HG03460 (cell line): ENCODE data around the gene CNGB1.
"Not testable (repeated sequence)": the region's sequence is repeated elsewhere in the genome, so short reads cannot be mapped to it uniquely, and the experiment has no call there.

Experiments
- ATAC-seq: cut with Tn5 transposase; IDR thresholded peaks from one replicate; pipeline ENCODE4 v1.9.1; 2021; ENCODE audit not compliant: unreplicated experiment

Gene CNGB1

DNA sequence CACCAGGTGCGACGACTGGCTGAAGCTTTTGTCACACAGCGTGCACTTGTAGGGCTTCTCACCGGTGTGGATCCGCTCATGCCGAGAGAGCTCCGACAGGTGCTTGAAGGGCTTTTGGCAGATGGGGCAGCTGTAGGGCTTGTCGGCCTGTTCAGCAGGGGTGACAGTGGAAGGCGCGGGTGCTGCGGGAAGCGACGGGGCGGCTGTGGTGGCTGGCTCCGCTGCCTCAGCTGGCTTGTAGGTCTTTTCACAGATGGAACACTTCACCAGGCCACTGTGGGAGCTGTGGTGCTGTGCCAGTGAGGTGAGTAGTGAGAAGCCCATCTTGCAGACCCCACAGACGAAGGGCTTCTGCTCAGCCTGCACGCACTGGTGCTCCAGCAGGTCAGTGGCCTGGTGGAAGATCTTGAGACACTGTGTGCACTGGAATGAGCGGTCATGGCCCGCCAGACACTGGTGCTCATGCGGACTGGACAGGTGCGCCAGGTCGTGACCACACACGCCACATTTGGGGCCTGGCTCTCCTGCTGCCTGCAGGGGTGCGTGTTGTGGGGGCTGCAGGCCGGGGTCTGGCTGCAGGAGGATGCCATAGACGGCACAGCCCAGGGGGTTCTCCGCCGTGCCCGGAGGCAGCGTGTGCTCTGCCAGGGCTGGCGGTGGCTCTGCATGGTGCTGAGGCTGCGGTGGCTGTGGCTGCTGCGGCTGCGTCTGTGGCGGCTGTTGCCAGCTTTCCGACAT lies 26.8 kb upstream of the CNGB1 start:
- no peak for ATAC-seq

DNA sequence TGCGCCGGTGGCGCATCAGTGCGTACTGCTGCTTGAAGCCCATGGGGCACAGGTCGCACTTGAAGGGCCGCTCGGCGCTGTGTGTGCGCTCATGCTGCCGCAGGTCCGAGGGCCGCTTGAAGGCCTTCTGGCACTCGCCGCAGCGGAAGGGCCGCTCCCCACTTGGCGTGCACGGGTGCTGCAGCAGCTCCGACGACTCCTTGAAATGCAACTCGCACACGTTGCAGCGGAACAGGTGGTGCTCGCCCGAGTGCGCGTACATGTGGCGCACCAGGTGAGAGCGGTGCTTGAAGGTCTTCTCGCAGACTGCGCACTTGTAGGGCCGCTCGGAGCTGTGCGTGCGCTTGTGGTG lies 26.2 kb upstream of the CNGB1 start:
- no peak for ATAC-seq

DNA sequence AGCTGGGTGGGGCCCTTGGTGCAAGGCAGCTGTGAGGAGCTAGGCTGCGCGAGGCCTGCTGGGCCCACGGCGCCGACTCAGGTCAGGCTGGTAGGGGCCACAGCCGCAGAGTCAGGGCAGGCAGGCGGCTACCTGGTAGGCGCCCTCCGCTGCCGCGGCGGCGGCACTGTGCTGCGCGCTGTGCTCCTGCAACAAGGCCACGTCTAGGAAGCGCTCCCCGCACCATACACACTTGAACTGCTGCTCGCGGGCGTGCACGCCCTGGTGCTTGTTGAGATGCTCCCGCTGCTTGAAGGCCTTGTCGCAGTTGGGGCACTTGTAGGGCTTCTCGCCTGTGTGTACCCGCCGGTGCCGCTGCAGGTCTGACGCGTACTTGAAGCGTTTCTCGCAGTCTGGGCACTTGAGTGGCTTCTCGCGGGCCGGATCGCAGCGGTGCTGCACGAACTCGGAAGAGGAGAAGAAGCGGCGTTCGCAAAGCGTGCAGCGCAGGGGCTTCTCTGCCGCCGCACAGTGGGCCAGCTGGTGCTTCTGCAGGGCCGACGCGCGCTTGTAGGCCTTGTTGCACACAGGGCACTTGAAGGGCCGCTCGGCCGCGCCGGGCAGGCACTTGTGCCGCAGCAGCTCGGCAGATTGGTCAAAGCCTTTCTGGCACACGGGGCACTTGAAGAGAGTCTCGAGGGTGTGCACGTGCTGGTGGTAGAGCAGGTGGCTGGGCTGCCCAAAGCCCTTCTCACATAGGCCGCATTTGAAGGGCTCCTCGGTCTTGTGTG lies 25.7 kb upstream of the CNGB1 start:
- ATAC-seq: no peak

DNA sequence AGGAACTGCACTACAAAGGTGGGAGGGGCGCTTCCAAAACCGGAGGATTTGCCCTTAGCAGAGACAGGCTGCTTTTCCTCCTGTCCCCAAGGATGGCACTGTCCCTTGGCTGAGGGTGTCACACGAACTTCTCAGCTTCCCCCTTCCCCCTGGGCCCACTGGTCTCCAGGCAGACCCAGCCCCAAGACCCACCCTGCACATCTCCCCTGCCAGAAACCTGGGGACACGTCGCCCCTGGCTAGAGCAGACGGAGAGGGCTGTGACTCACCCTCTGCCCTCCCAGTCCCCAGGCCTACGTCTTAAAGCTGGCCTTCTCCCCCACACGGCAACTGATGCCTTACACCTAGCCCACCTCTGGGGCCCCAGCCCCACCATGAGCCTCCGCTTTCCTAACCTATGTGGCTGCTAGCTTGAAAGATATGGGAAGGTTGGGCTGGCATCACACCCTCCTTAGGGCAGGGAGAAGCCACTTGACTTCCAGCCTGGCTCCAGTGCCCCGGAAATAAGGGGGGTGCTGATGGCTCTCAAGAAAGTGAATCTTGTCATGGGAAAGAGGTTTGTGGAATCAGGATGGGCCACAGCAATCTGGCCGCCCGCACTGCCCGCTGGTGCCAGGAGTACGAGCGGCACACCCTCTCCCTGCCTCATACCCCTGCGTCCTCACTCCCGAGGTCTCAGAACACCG lies 24.9 kb upstream of the CNGB1 start:
- no peak for ATAC-seq

DNA sequence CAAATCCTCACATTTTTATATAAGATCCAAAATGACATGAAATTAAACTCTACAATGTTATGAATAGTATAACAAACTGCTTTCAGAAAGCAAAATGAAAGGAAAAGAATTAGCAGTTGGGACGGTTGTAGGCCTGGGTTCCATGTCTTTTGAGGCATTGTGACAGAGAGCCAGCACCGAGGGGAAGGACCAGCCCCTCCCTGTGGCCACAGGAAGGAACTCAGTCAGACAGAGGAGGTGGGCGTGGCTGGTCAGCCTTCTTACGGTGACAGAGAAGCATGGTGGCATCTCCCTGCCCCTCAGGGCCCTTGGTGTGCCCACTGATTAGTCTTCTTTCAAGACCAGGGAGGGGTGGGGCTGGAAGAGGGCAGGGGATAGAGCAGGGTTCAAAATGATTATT lies 23.9 kb upstream of the CNGB1 start:
- no peak for ATAC-seq

DNA sequence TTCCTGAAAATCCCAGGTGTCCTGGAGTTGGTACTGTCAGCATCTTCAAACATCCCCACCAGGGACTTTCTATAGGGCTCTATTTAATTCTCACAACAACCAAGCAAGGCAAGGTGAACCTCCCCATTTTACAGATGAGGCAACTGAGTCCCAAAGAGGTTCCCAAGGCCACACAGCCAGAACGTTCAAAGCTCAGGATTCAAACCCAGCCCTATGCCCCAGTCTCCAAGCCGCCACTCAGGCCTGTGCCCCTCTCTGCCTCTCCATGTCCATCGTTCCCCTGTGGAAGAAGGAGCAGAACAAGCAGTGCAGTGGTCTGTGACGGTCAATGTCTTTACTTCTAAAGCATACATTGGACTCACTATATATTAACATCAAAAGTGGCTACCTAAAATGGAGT lies 23.4 kb upstream of the CNGB1 start:
- no peak for ATAC-seq

DNA sequence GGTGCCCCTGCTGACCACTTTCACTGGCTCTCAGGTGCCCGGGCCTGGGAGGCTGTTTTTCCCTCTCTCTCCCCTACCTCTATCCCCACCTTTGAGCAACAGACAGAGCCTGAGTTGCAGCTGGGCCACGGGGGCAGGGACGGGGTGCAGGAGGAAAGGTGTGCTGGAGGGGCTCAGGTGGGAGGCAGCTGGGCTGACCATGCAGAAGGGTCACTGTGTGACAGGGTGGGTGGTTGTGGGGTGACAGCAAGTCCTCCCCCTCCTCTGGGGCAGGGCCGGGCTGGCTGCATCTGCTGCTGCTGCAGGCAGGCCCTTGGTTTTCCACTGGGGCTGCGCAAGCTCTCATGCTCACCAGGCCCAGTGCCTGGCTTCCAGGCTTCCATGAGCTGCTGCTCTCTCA lies 23.0 kb upstream of the CNGB1 start:
- no peak for ATAC-seq

DNA sequence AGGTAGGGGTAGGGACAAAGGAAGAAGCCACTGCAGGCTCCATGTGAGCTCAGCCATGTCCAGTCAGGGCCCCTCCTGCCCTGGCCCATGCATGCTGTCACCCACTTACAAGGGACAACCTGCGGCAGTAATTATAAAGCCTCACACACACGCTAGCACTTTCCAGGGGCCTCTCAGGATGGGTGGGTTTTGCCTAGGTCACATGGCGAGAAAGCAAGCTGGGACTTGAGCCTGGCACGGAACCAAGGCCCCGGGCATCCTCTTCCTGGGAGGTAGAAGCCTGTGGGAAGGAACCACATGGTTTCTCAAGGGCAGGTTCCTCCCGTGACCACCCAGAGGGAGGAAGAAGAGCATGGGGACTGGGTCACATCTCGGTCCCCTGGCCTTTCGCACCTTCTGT lies 22.5 kb upstream of the CNGB1 start:
- ATAC-seq: no peak

DNA sequence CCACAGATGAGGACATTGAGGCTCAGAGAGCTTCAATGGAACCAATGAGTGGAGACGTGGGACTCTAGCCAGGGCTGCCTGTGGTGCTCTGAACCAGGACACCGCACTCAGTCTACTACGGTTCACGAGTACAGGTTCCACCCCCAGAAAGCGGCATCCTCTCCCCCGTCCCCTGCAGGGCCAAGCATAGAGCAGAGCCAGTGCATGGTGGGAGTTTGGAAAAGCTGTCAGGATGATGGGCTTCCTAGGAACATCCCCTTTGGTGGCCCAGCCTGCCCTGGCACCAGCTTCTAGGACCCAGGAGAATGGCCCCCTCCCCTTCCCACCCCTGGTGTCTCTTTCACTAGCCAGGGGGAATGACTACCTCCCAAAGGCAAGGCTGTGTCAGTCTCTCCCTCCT lies 21.2 kb upstream of the CNGB1 start:
- ATAC-seq: no peak

DNA sequence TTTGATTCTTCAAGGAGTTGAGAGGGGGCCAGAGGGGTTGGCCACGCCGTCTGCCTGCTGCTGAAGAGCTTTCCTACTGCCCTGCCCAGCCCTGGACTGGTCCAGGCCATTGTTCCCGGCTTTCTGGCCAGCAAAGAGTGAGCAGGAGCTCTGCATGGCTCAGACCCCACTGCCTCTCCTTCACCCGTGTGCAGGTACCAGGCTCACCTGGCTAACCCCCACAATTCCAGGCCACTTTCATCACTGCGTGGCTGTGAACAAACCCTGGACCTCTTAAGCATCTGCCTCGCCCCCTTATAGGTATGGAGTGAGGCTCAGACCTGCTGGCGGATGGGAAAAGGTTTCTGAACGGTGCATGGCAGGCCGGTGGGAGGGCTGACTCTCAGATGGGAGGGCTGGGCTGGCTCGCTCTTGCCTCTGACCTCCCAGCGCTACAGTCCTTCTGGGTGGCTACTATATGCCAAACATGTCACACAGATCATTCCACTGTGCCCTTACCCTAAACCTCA lies 20.7 kb upstream of the CNGB1 start:
- ATAC-seq: no peak

DNA sequence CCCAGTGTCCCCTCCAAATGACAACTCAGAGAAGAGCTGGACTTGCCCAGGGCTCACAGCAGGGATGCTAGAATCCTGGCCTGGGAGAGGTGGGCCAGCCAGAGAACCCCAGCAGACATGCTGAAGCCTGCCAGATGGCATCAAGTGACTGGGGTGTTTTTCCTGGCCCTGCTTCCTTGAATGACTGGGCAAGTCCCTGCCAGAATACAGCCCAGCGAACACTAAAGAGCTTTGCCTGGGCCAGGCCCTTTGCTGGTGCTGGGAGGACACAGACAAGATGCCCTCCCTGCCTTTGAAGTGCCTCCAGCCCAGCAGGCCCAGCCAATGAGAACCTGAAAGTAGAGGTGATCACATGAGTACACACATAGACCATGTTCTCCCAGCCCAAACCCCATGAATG lies 18.0 kb upstream of the CNGB1 start:
- ATAC-seq: no peak

DNA sequence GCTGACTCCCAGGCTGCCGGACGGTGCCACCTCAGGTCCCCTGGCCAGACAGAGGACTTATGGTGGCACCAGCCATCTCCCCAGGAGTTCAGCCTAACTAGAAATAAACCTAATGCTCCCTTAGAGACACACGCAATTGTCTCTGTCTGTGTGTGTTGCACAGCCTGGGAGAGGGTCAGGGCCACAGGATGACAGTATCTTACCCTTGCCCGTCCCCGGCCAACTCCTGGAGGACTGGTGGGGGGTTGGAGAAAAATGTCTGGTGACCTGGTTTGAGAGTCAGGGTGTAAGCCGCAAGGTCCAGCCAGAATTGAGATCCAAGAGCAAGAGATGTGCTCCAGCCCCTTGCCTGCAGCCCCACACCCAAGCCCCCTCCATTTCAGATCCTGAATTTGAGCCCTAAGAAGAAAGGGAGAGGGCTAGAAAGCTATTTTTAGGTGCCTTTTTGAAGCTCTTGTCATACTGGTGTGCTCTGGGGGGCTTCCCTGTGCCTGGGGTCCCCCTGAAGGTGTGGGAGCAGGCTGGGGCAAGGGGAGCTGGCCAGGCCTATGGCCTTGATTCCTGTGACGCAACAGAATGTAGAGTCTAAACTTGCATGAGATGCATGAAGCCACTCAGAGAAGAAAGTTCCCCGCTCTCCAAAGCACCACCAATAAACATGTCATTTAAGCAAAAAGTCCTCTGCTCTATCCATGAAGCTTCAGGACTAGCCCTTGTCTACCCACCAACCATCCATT lies 16.7 kb upstream of the CNGB1 start:
- no peak for ATAC-seq

DNA sequence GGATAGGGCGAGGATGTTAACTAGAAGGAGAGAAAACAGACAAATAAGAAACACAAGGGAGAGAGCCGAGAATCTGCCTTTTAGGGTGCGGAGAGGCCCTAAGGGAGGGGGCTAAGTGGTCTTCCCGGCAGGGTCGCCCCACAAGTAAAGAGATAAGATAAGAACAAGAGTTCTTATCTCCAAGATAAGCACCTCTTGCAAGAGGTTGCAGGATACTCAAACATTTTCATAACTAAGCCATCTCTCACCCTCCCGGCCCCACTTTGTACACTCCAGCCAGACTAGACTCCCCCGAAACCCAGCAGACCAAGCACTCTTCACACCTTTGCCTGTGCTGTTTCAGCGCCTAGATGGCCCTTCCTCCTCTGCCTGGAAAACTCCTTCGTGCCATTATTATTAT lies 15.3 kb upstream of the CNGB1 start:
- ATAC-seq: no peak

DNA sequence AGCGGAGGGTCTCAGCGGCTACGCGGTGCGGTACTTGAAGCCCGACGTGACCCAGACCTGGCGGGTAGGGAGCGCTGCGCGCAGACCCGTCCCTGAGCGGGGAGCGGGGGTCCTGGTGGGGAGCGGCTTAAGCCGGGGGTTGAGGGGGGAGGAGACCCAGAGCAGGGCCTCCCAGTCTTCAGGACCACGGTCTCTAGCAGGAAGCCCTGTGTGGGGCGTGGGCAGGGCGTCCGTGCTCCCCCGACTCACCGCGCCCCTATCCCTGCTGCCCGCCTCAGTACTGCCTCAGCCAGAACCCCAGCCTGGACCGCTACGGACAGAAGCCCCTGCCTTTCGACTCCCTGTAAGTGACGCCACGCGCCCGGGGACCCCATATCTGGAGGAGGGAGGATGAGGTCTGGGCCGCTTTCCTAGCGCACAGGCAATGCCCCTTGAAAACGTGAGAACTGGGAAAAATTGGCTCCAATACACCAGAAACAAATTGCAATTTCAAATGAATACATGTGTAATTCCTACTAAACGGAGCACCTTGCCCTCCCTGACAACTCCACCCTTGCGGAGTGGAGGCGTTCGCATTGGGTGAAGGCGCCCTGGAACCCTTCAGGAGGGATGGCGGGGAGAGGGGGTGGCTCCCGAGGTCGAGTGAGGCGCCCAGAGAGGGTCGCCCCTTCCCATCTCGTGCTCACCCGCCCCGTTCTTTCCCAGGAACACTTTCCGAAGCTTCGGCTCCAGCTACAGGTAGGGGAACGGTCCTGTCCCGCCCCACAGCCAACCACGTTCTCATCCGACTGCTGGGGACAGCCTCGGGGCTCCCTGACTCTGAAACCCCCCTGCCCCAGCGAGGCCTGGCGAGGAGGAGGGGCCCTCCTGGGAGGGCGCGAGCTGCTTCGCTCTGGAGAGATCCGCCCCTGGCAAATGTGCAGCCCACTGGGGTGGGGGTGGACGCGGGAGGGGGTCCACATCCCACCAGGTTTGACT lies 14.6 kb upstream of the CNGB1 start:
- ATAC-seq: peak; percentile 35

DNA sequence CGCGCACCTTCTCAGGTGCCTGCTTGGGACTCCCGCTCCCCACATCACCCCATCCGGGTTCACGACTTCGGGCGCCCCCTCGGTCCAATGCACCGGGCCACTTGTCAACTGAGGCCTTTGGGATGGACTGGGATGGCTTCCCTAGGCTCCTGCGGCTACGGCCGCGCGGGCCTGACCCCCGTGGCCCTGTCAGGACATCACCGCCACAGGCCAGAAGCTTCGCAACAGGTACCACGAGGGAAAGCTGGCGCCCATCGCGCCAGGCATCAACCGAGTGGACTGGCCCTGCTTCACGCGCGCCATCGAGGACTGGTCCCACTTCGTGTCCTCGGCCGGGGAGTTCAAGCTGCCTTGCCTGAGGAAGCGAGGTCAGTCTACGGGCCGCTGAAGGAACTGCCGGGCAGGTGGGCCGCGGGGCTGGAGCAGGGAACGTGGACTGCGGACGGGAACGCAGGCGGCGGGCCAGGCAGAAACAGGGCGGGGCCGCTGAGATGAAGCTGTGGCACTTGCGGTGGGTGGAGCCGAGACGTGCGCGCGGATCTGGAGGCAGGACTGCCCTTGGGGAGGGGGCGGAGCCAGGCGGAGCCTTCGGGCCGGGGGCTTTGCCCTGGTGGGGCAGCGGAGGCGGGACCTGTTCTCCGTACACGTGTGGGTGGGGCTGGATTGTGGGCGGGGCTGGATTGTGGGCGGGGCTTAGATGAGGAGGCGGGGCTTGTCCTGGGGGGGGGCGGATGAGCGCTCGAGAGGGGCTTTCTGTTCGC lies 13.7 kb upstream of the CNGB1 start:
- ATAC-seq: peak; percentile 71

DNA sequence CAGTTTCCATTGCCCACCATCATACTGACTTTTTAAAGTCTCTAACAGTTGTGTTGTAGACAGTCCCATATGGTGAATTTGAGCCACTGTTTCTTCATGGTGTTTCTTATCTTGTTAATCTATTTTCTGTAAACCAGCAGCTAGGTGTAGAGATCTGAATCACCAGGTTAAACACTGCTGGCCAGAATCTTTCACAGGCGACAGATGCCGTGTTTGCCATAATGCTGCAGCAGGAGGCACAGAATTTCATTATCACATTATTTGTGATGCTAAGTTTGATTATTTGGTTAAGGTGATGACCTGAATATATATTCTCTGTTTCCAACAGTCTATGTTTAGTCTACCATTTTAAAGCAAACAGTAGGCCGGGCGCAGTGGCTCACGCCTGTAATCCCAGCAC lies 11.5 kb upstream of the CNGB1 start:
- no peak for ATAC-seq

DNA sequence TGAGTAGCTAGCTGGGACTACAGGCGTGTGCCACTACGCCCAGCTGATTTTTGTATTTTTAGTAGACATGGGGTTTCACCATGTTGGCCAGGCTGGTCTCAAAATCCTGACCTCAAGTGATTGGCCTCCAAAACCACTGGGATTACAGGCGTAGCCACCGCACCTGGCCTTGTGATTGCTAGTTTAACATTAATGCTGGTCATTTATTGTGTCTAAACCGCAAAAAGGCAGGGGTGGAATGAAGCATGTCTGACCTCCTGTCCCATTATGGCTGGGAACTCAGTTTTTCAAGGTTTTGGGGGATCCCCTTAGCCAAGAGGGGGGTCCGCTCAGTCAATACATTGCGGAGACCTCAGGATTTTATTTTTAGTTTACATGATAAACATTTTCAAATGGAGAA lies 10.7 kb upstream of the CNGB1 start:
- ATAC-seq: no peak

DNA sequence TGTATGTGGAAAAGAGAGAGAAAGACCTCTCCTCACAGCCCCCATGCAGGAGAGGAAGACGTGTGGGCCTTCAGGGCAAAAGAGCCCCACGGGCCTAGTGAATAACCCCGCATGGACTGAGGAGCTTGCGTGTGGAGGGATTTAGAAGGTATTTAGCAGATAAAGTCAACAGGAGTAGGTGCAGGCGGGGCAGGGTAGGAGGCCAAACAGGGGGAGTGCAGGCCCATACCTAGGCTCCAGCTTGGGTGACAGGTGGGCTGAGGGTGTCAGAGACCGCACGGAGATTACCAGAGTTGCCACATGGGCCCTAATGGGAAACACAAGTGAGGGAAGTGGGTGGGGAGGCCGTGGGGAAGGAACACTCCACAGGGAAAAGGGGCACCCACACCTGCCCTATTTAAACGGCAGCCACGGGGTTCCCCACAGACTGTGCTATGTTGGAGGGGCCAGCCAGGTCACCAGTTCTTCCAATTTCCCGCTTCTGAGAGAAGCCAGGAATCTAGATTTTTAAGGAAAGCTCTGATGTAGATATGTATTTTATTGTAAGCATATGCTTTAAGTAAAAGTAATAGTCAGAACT lies 8.2 kb upstream of the CNGB1 start:
- ATAC-seq: no peak

DNA sequence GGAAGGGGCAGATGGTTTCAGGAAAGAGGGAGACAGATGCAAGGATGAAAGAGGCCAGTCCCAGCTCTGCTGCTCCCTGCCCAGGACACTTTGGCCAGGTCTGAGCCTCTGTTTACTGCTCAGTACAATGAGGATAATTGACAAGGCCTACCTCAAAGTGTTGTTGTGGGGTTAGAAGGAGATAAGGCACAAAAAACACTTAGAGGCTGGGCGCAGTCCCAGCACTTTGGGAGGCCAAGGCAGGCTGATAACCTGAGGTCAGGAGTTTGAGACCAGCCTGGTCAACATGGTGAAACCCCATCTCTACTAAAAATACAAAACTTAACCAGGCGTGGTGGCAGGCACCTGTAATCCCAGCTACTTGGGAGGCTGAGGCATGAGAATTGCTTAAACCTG lies 7.1 kb upstream of the CNGB1 start:
- ATAC-seq: not testable (repeated sequence)
